Measurements from ENCODE around the gene DCTN2. TPM values are rescaled to one million over a fixed set of nuclear protein-coding genes. Genes with fewer than 3 reads are reported as not detected.
"Not testable (repeated sequence)": the region's sequence is repeated elsewhere in the genome, so short reads cannot be mapped to it uniquely, and the experiment has no call there.

The DCTN2 gene
- total RNA-seq, 2 experiments from 2014 or later: 39.6 TPM

- no peaks in the 10 kb centered on the region for H3K4me1 ChIP-seq (ENCODE audit: insufficient read depth, low read length)
- Mint-ChIP-seq H3K4me3 (no peak overlapping the region), H3K9me3 (no peaks in the 10 kb centered on the region), H3K4me1 (ENCODE audit: low read depth) (no peaks in the 10 kb centered on the region), H3K27ac (peak overlapping the region; percentile 53), H3K27me3 (no peaks in the 10 kb centered on the region), H3K36me3 (ENCODE audit: low read depth) (peaks cover 69% of the 10 kb centered on the region)
- no peak overlapping the region for H3K4me3 ChIP-seq (ENCODE audit: low read length)
- H3K36me3 ChIP-seq (ENCODE audit: insufficient read depth, low read length): peaks cover 71% of the 10 kb centered on the region
- no peaks in the 10 kb centered on the region for H3K9me3 ChIP-seq (ENCODE audit: control insufficient read depth in 1 of 2, insufficient read depth in 1 of 2, low read length in 2 of 2)
- ChIA-PET POLR2A (no interaction called here), CTCF (no interaction called here)
- TF ChIP-seq CTCF (IDR thresholded peaks at IDR 0.05): no peak
- intact Hi-C loops (cut with DNase I, micrococcal nuclease): no loop called here
- H3K27me3 ChIP-seq (ENCODE audit: control insufficient read depth in 1 of 2, insufficient read depth in 2 of 2, low read length in 2 of 2): no peaks in the 10 kb centered on the region
- ATAC-seq (ENCODE audit: poor library complexity) (no peak), DNase-seq (no peak)
- H3K27ac ChIP-seq (ENCODE audit: low read depth in 1 of 2, low read length in 2 of 2): no peak overlapping the region
Measured at GRCh38 chr12:57511161-57511560, 35.8 kb downstream of the DCTN2 start.

GRCh38 chr12:57507796-57508195 lies 39.2 kb downstream of the DCTN2 start:
- peaks cover 71% of the 10 kb centered on the region for H3K36me3 Mint-ChIP-seq (ENCODE audit: low read depth)
- H3K4me3 Mint-ChIP-seq; H3K27me3 Mint-ChIP-seq; H3K9me3 ChIP-seq (ENCODE audit: control insufficient read depth in 1 of 2, insufficient read depth in 1 of 2, low read length in 2 of 2); H3K27ac ChIP-seq (ENCODE audit: low read depth in 1 of 2, low read length in 2 of 2); intact Hi-C loops (cut with DNase I, micrococcal nuclease); H3K4me3 ChIP-seq (ENCODE audit: low read length); H3K27me3 ChIP-seq (ENCODE audit: control insufficient read depth in 1 of 2, insufficient read depth in 2 of 2, low read length in 2 of 2); ATAC-seq (ENCODE audit: poor library complexity); H3K4me1 Mint-ChIP-seq (ENCODE audit: low read depth); CTCF ChIA-PET; DNase-seq; POLR2A ChIA-PET; H3K27ac Mint-ChIP-seq; H3K9me3 Mint-ChIP-seq; H3K4me1 ChIP-seq (ENCODE audit: insufficient read depth, low read length): not testable (repeated sequence)
- H3K36me3 ChIP-seq (ENCODE audit: insufficient read depth, low read length): peaks cover 68% of the 10 kb centered on the region

- POLR2A ChIA-PET: interaction anchor here (0.7 kb wide), 1 partner anchor 26 kb away, joined by 3 read pairs; no protein-coding TSS in a partner anchor
- H3K4me1 Mint-ChIP-seq (ENCODE audit: low read depth): not testable (repeated sequence)
Measured at GRCh38 chr12:57506541-57506940, 40.5 kb downstream of the DCTN2 start.

GRCh38 chr12:57502311-57502969 lies 44.6 kb downstream of the DCTN2 start:
- H3K27me3 ChIP-seq (ENCODE audit: control insufficient read depth in 1 of 2, insufficient read depth in 2 of 2, low read length in 2 of 2); H3K4me1 Mint-ChIP-seq (ENCODE audit: low read depth); H3K27ac Mint-ChIP-seq; H3K4me1 ChIP-seq (ENCODE audit: insufficient read depth, low read length); H3K9me3 Mint-ChIP-seq; DNase-seq; H3K27me3 Mint-ChIP-seq; intact Hi-C loops (cut with DNase I, micrococcal nuclease); H3K4me3 ChIP-seq (ENCODE audit: low read length); POLR2A ChIA-PET; H3K27ac ChIP-seq (ENCODE audit: low read depth in 1 of 2, low read length in 2 of 2); H3K9me3 ChIP-seq (ENCODE audit: control insufficient read depth in 1 of 2, insufficient read depth in 1 of 2, low read length in 2 of 2); ATAC-seq (ENCODE audit: poor library complexity); H3K4me3 Mint-ChIP-seq: not testable (repeated sequence)
- H3K36me3 ChIP-seq (ENCODE audit: insufficient read depth, low read length): peaks cover 71% of the 10 kb centered on the region
- CTCF ChIA-PET: interaction anchor here (1.7 kb wide), 1 partner anchor 18 kb away, joined by 3 read pairs; the partner anchor contains the start of gene DDIT3
- H3K36me3 Mint-ChIP-seq (ENCODE audit: low read depth): peaks cover 79% of the 10 kb centered on the region

More at GRCh38 chr12:57506541-57506940, 40.5 kb downstream of the DCTN2 start:
- H3K27ac Mint-ChIP-seq; H3K9me3 Mint-ChIP-seq; H3K9me3 ChIP-seq (ENCODE audit: control insufficient read depth in 1 of 2, insufficient read depth in 1 of 2, low read length in 2 of 2); H3K4me1 ChIP-seq (ENCODE audit: insufficient read depth, low read length); H3K27me3 ChIP-seq (ENCODE audit: control insufficient read depth in 1 of 2, insufficient read depth in 2 of 2, low read length in 2 of 2); H3K4me3 ChIP-seq (ENCODE audit: low read length); H3K4me3 Mint-ChIP-seq; H3K27me3 Mint-ChIP-seq; DNase-seq; intact Hi-C loops (cut with DNase I, micrococcal nuclease); ATAC-seq (ENCODE audit: poor library complexity); H3K27ac ChIP-seq (ENCODE audit: low read depth in 1 of 2, low read length in 2 of 2): not testable (repeated sequence)
- CTCF ChIA-PET: interaction anchor here (1.2 kb wide), 1 partner anchor 44 kb away, joined by 5 read pairs; no protein-coding TSS in a partner anchor
- peaks cover 68% of the 10 kb centered on the region for H3K36me3 Mint-ChIP-seq (ENCODE audit: low read depth)
- peaks cover 63% of the 10 kb centered on the region for H3K36me3 ChIP-seq (ENCODE audit: insufficient read depth, low read length)
